Smooth muscle cell (in vitro differentiated cells): ENCODE data around the gene TMEM51. TPM values are rescaled to one million over a fixed set of nuclear protein-coding genes. Genes with fewer than 3 reads are reported as not detected.

ENCODE experiments used
- DNase-seq: peaks from one replicate; lab custom pipeline; 2025; ENCODE audit not compliant: unreplicated experiment; lab: John Stamatoyannopoulos, UW
- H2AFZ ChIP-seq: fragments of 200-600 bp; sonication (generic); 2 replicates; pipeline ENCODE4 v1.6.0; 2016; ENCODE audit warnings: antibody characterized with exemption, low read depth, mild to moderate bottlenecking
- H3F3A ChIP-seq: fragments of 200-600 bp; sonication (generic); 2 replicates; pipeline ENCODE4 v1.6.0; 2017; ENCODE audit warnings: antibody characterized with exemption, low read depth
- H3K27ac ChIP-seq: fragments of 200-600 bp; sonication (generic); 2 replicates; pipeline ENCODE4 v1.5.1; 2016; ENCODE audit warnings: low read depth, mild to moderate bottlenecking
- H3K27me3 ChIP-seq: fragments of 200-600 bp; sonication (generic); 2 replicates; pipeline ENCODE4 v1.6.1; 2016; ENCODE audit warnings: low read depth, mild to moderate bottlenecking
- H3K36me3 ChIP-seq: fragments of 200-600 bp; sonication (generic); 2 replicates; pipeline ENCODE4 v1.5.1; 2016; ENCODE audit warnings: low read depth
- H3K4me1 ChIP-seq: fragments of 200-600 bp; sonication (generic); 2 replicates; pipeline ENCODE4 v1.5.1; 2016; ENCODE audit warnings: low read depth
- H3K4me2 ChIP-seq: fragments of 200-600 bp; sonication (generic); 2 replicates; pipeline ENCODE4 v1.6.0; 2016; ENCODE audit warnings: mild to moderate bottlenecking
- H3K4me3 ChIP-seq: fragments of 200-600 bp; sonication (generic); 2 replicates; pipeline ENCODE4 v1.5.1; 2016; ENCODE audit warnings: mild to moderate bottlenecking
- H3K79me2 ChIP-seq: fragments of 200-600 bp; sonication (generic); 2 replicates; pipeline ENCODE4 v1.6.0; 2016; ENCODE audit warnings: low read depth, mild to moderate bottlenecking
- H3K9ac ChIP-seq: fragments of 200-600 bp; sonication (generic); 2 replicates; pipeline ENCODE4 v1.6.0; 2016; ENCODE audit warnings: low read depth
- H3K9me3 ChIP-seq: fragments of 200-600 bp; sonication (generic); replicated peaks from 2 replicates; pipeline ENCODE4 v1.5.1; 2016; ENCODE audit warnings: low read depth
- H4K20me1 ChIP-seq: fragments of 200-600 bp; sonication (generic); 2 replicates; pipeline ENCODE4 v1.6.0; 2016; ENCODE audit warnings: low read depth
- CTCF ChIP-seq: fragments of 200-600 bp; sonication (generic); IDR thresholded peaks from 2 replicates; pipeline ENCODE4 v1.5.1; 2017; ENCODE audit warnings: borderline replicate concordance, mild to moderate bottlenecking, antibody characterized with exemption; ENCODE audit not compliant: insufficient read depth, poor library complexity, severe bottlenecking
- WGBS: methylation state at CpG from one replicate; pipeline ENCODE4 v1.1.7; 2016; ENCODE audit warnings: low lambda C conversion rate; 5-methylcytosine and 5-hydroxymethylcytosine counted together
- polyA plus RNA-seq: library from polyadenylated mRNA; unstranded; fragments of >200 nt; fragmentation: Nextera tagmentation; extraction: Ambion mirVana; gene quantifications from 2 replicates; pipeline ENCODE4 v1.2.1, GENCODE V29; 2016
- total RNA-seq: library from RNA; depleted of rRNA; stranded (reverse); fragments of >200 nt; gene quantifications from 2 replicates; pipeline ENCODE4 v1.2.3, GENCODE V29; 2014

TMEM51 gene
- total and polyA plus RNA-seq, 2 experiments from 2014 or later: 9.8 to 10.4 TPM

- 61% methylated on average over 12 of the region's 12 CpGs for WGBS
- Histone ChIP-seq H3K4me1 (no peaks in the 10 kb centered on the region), H3K36me3 (no peaks in the 10 kb centered on the region), H3F3A (no peaks in the 10 kb centered on the region), H3K79me2 (no peaks in the 10 kb centered on the region), H3K4me3 (no peak overlapping the region), H4K20me1 (no peaks in the 10 kb centered on the region), H3K9me3 (peaks cover 6% of the 10 kb centered on the region), H2AFZ (no peak overlapping the region), H3K27me3 (no peaks in the 10 kb centered on the region), H3K4me2 (no peak overlapping the region), H3K9ac (no peak overlapping the region), H3K27ac (no peak overlapping the region)
- no peak for TF ChIP-seq CTCF
- DNase-seq: no peak
Measured at GRCh38 chr1:15260418-15261154, 107.0 kb downstream of the TMEM51 start.

GRCh38 chr1:15261155-15262002, 107.8 kb downstream of the TMEM51 start:
- Histone ChIP-seq H2AFZ (no peak overlapping the region), H3K36me3 (no peaks in the 10 kb centered on the region), H3K4me3 (no peak overlapping the region), H3K27ac (no peak overlapping the region), H3K9me3 (peaks cover 6% of the 10 kb centered on the region), H3K79me2 (no peaks in the 10 kb centered on the region), H3F3A (no peaks in the 10 kb centered on the region), H3K4me1 (no peaks in the 10 kb centered on the region), H4K20me1 (no peaks in the 10 kb centered on the region), H3K4me2 (no peak overlapping the region), H3K27me3 (no peaks in the 10 kb centered on the region), H3K9ac (no peak overlapping the region)
- DNase-seq: no peak
- no peak for TF ChIP-seq CTCF
- WGBS: 63% methylated on average over 20 of the region's 20 CpGs

DNA sequence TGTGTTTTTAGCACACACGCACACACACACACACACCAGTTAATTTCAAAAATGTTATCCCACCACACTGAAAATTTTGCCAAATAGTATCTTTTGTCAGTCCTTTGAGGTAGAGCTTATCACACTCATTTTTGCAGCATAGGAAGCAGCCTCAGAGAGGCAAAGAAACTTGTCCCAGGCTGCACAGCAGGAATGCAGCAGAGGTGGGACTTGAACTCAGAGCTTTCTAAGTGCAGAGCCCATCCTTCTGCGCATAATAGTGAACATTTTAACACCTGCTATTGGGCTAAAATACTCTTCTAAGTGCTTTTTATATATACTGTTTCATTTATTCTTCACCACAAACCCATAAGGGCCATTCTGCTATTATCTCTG, 108.4 kb downstream of the TMEM51 start:
- 99% methylated on average over 2 of the region's 2 CpGs for WGBS
- no peaks in the 10 kb centered on the region for H3K36me3 ChIP-seq
- no peaks in the 10 kb centered on the region for H4K20me1 ChIP-seq
- H3K9ac ChIP-seq: no peak overlapping the region
- no peak overlapping the region for H2AFZ ChIP-seq
- H3K9me3 ChIP-seq: peaks cover 6% of the 10 kb centered on the region
- H3K4me1 ChIP-seq: no peaks in the 10 kb centered on the region
- no peak overlapping the region for H3K4me2 ChIP-seq
- H3F3A ChIP-seq: no peaks in the 10 kb centered on the region
- DNase-seq: no peak
- H3K27me3 ChIP-seq: no peaks in the 10 kb centered on the region
- H3K79me2 ChIP-seq: no peaks in the 10 kb centered on the region
- no peak for TF ChIP-seq CTCF
- H3K4me3 ChIP-seq: no peak overlapping the region
- H3K27ac ChIP-seq: no peak overlapping the region
